Measurements from ENCODE around the gene RAB34.

GRCh38 chr17:28669918-28670317 is 47.8 kb downstream of the RAB34 start:
- no peak for TF ChIP-seq POLR2A (IDR thresholded peaks at IDR 0.05; ENCODE audit: low read depth, low read length)
- TF ChIP-seq TAF1 (IDR thresholded peaks at IDR 0.05; ENCODE audit: borderline replicate concordance, low read depth, low read length), result no peak
- no peak for TF ChIP-seq POLR2AphosphoS5 (IDR thresholded peaks at IDR 0.05; ENCODE audit: low read depth, low read length)
